Activated CD8-positive, alpha-beta memory T cell treated with anti-CD3 and anti-CD28 coated beads, Interleukin-2, amount 10 ng/mL, durations not matched to agents 7 days and 5 days (primary cell): ENCODE results near the gene EHBP1L1. TPM values are rescaled to one million over a fixed set of nuclear protein-coding genes. Genes with fewer than 3 reads are reported as not detected.
A peak's percentile ranks its signal among the peaks of the same experiment; 100 is the strongest.
"Not testable (repeated sequence)": the region's sequence is repeated elsewhere in the genome, so short reads cannot be mapped to it uniquely, and the experiment has no call there.

Experiments
- ATAC-seq: fragments of 150-1000 bp; cut with Tn5 transposase; one replicate; pipeline ENCODE4 v1.10.0; 2021; ENCODE audit warnings: moderate library complexity
- CTCF ChIA-PET: fragments of 350-600 bp; sonication (Branson Sonifier 250); formaldehyde crosslinking; loops from one replicate; lab custom pipeline; 2021; ENCODE audit warnings: antibody characterized with exemption; lab: Charles Lee
- DNase-seq: peaks from one replicate; pipeline ENCODE4 v3.0.0-alpha.2; 2020
- H3K27ac Mint-ChIP-seq: one replicate; pipeline ENCODE4 v1.8.0; 2021; ENCODE audit warnings: mild to moderate bottlenecking, mixed read lengths
- H3K27me3 Mint-ChIP-seq: one replicate; pipeline ENCODE4 v1.8.0; 2021; ENCODE audit warnings: mixed read lengths
- H3K36me3 Mint-ChIP-seq: one replicate; pipeline ENCODE4 v1.8.0; 2021; ENCODE audit warnings: mild to moderate bottlenecking, mixed read lengths
- H3K4me1 Mint-ChIP-seq: one replicate; pipeline ENCODE4 v1.8.0; 2021; ENCODE audit warnings: mixed read lengths
- H3K4me3 Mint-ChIP-seq: one replicate; pipeline ENCODE4 v1.8.0; 2021; ENCODE audit warnings: mild to moderate bottlenecking, moderate library complexity, mixed read lengths
- H3K9me3 Mint-ChIP-seq: one replicate; pipeline ENCODE4 v1.8.0; 2022; ENCODE audit warnings: low read depth, mixed read lengths
- microRNA-seq: library from miRNA; unstranded; fragments of <30 nt; microRNA quantifications from one replicate; pipeline ENCODE4 v1.2.0, GENCODE V29; 2022
- total RNA-seq, 2 experiments: library from RNA; stranded (reverse); gene quantifications; one replicate each; pipeline ENCODE4 v1.2.3, GENCODE V29; 2021

The EHBP1L1 gene
- total RNA-seq, 2 experiments from 2014 or later, result 138 to 140 TPM

GRCh38 chr11:65636108-65637031 is 60.5 kb downstream of the EHBP1L1 start:
- no peak overlapping the region for H3K4me3 Mint-ChIP-seq
- no peaks in the 10 kb centered on the region for H3K9me3 Mint-ChIP-seq
- no peak for DNase-seq
- no peak for ATAC-seq
- peaks cover 52% of the 10 kb centered on the region for H3K4me1 Mint-ChIP-seq
- peaks cover 23% of the 10 kb centered on the region for H3K36me3 Mint-ChIP-seq
- H3K27me3 Mint-ChIP-seq, result no peaks in the 10 kb centered on the region
- CTCF ChIA-PET, result interaction anchor here (0.7 to 1.3 kb wide), 3 partner anchors 13 to 200 kb away, joined by 3 to 4 read pairs (median 4); no protein-coding TSS in a partner anchor
- H3K27ac Mint-ChIP-seq, result peak overlapping the region; percentile 70

- Mint-ChIP-seq H3K4me3 (peak overlapping the region; percentile 81), H3K27ac (peak overlapping the region; percentile 70), H3K9me3 (no peaks in the 10 kb centered on the region), H3K36me3 (peaks cover 30% of the 10 kb centered on the region), H3K4me1 (peaks cover 59% of the 10 kb centered on the region), H3K27me3 (no peaks in the 10 kb centered on the region)
- no peak for DNase-seq
- CTCF ChIA-PET, result interaction anchor here (0.6 to 8.2 kb wide), 14 partner anchors 11 to 1766 kb away, joined by 3 to 35 read pairs (median 4); partner anchors contain the start of genes FAM89B, KCNK7 and MUS81
- ATAC-seq, result no peak
These were observed 61.2 kb downstream of the EHBP1L1 start for GRCh38 chr11:65637032-65637557.

- CTCF ChIA-PET, result interaction anchor here (0.6 to 8.2 kb wide), 23 partner anchors 12 to 1765 kb away, joined by 3 to 35 read pairs (median 4); partner anchors contain the start of genes CCDC85B, FAM89B, KAT5 and KCNK7
- Mint-ChIP-seq H3K4me3 (peak within 1 kb of the TSS; percentile 81), H3K9me3 (no peaks in the 10 kb centered on the region), H3K27ac (peak within 1 kb of the TSS; percentile 95), H3K36me3 (peaks cover 30% of the 10 kb centered on the region), H3K27me3 (no peaks in the 10 kb centered on the region), H3K4me1 (peaks cover 59% of the 10 kb centered on the region)
- DNase-seq (peak; percentile 76), ATAC-seq (peak; percentile 64)
These were observed 62.1 kb downstream of the EHBP1L1 start, which contains the start of gene SIPA1 for GRCh38 chr11:65637794-65638419. Gene SIPA1 (plus strand): TSS chr11:65638101. CDS start chr11:65640922, 2,821 bp downstream.

DNA sequence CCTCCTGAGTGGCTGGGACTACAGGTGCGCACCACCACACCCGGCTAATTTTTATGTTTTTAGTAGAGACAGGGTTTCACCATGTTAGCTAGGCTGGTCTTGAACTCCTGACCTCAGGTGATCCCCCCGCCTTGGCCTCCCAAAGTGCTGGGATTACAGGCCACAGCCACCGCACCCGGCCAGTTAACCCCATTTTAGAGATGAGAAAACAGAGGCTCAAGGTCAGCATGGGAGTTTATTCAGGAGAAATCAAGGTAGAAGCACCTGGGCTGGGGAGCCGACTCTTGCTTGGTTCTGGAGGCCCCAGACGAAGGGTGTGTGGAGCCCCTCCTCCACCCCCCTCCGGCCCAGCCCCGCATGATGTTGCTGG is 63.4 kb downstream of the EHBP1L1 start:
- H3K9me3 Mint-ChIP-seq, ATAC-seq, H3K27me3 Mint-ChIP-seq, DNase-seq: not testable (repeated sequence)
- CTCF ChIA-PET, result interaction anchor here (0.9 to 8.2 kb wide), 14 partner anchors 13 to 251 kb away, joined by 3 to 35 read pairs (median 6); partner anchors contain the start of genes CCDC85B, FAM89B, KAT5 and KCNK7
- Mint-ChIP-seq H3K4me3 (peak overlapping the region; percentile 81), H3K36me3 (peaks cover 33% of the 10 kb centered on the region), H3K4me1 (peaks cover 56% of the 10 kb centered on the region), H3K27ac (peak overlapping the region; percentile 95)

DNA sequence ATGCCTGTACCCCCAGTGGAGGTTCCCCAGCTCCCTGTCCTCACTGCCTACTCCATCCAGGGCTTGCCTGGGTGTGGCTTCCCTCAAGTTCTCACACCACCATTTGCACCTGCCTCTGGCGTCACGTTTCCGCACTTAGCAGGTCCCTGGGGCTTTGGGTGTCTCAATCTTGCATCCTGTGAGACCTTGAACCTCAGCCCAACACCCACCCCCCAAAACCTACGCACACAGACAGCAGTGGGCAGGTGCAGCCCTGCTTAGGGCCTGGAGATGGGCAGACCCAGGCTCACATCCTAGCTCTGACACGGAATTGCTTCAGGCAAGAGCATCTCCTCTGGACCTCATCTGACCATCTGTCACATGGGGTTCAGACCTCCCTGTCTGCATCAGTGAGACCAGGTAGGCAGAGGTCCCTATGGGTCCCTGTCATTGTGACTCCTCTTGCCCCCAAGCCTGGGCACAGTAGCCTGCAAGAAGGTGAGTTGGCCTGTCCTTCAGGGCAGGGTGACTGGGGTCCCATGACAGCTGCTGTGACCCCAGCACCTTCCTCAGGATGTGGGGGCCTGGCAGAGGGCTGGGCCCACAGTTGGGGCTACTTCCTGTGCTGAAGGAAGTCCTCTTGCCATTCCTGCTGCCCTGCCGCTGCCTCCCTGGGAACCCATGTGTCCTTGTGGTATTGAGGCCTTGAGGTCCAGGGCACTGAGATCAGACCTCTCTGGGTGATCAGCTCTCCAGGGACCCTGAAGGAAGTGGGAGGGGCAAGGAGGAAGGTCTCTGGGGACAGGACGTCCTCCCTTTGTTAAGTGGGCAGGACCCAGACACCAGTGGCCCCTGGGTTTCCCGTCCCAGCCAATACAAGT is 64.0 kb downstream of the EHBP1L1 start:
- H3K27me3 Mint-ChIP-seq, result no peaks in the 10 kb centered on the region
- CTCF ChIA-PET, result interaction anchor here (0.9 to 8.2 kb wide), 13 partner anchors 9 to 250 kb away, joined by 3 to 35 read pairs (median 6); partner anchors contain the start of genes CCDC85B, FAM89B, KAT5 and MAP3K11
- H3K36me3 Mint-ChIP-seq, result peaks cover 33% of the 10 kb centered on the region
- H3K27ac Mint-ChIP-seq, result peak overlapping the region; percentile 95
- H3K9me3 Mint-ChIP-seq, result no peaks in the 10 kb centered on the region
- peaks cover 50% of the 10 kb centered on the region for H3K4me1 Mint-ChIP-seq
- DNase-seq, result peak; percentile 88
- peak; percentile 34 for ATAC-seq
- H3K4me3 Mint-ChIP-seq, result peak overlapping the region; percentile 81

DNA sequence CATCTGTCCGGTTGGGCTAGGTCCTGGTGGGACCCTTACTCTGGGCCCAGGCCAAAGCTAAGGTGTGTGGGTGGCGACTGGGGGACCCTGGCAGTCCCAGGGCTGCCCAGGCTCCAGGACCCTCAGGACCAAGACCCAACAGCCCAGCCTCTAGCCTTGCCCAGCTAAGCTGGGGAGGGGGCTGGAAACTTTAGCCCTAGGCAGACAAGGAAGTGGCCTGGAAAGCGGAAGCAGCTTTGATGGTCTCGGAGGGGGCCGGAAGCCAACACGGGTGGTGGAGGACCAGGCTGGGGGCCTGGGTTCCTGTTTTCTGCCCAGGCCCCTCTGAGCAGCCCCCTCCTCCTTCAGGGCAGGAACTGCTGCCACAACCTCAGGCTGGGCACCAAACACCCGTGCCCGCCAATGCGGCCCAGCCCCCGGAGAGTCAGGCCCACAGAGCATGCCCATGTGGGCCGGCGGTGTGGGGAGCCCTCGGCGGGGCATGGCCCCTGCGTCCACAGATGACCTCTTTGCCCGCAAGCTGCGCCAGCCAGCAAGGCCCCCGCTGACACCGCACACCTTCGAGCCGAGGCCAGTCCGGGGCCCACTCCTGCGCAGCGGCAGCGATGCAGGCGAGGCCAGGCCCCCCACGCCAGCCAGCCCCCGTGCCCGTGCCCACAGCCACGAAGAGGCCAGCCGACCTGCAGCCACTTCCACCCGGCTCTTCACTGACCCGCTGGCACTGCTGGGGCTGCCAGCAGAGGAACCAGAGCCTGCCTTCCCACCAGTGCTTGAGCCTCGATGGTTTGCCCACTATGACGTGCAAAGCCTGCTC is 64.8 kb downstream of the EHBP1L1 start:
- DNase-seq (peak; percentile 77), ATAC-seq (peak; percentile 10)
- peak overlapping the region; percentile 95 for H3K27ac Mint-ChIP-seq
- H3K4me3 Mint-ChIP-seq, result peak overlapping the region; percentile 81
- no peaks in the 10 kb centered on the region for H3K9me3 Mint-ChIP-seq
- H3K27me3 Mint-ChIP-seq, result no peaks in the 10 kb centered on the region
- CTCF ChIA-PET, result interaction anchor here (0.6 to 8.2 kb wide), 6 partner anchors 8 to 348 kb away, joined by 3 to 35 read pairs (median 4); no protein-coding TSS in a partner anchor
- peaks cover 32% of the 10 kb centered on the region for H3K36me3 Mint-ChIP-seq
- peaks cover 46% of the 10 kb centered on the region for H3K4me1 Mint-ChIP-seq

- CTCF ChIA-PET, result interaction anchor here (0.5 to 8.2 kb wide), 5 partner anchors 11 to 347 kb away, joined by 3 to 35 read pairs (median 4); no protein-coding TSS in a partner anchor
- ATAC-seq, result no peak
- H3K4me3 Mint-ChIP-seq, result peak overlapping the region; percentile 81
- no peaks in the 10 kb centered on the region for H3K9me3 Mint-ChIP-seq
- no peaks in the 10 kb centered on the region for H3K27me3 Mint-ChIP-seq
- H3K36me3 Mint-ChIP-seq, result peaks cover 36% of the 10 kb centered on the region
- peaks cover 46% of the 10 kb centered on the region for H3K4me1 Mint-ChIP-seq
- no peak for DNase-seq
- peak overlapping the region; percentile 81 for H3K27ac Mint-ChIP-seq
These were observed 65.6 kb downstream of the EHBP1L1 start for GRCh38 chr11:65641297-65642013.

Small RNA genes within 50 kb of the gene (microRNA-seq; reads per million reads assigned to microRNA genes)
- gene MIR4690, result not detected

Other genes starting within 250 kb of the EHBP1L1 start
- 10 to 100 TPM; 81.4 to 87.2 TPM for gene DPF2, start 242.2 kb upstream of the EHBP1L1 start, total RNA-seq
- gene TIGD3, start 221.3 kb upstream of the EHBP1L1 start, total RNA-seq, result 1 to 10 TPM; 1.1 TPM
- gene SLC25A45, start 193.4 kb upstream of the EHBP1L1 start, total RNA-seq, result 10 to 100 TPM; 19.4 to 25.1 TPM
- 10 to 100 TPM; 52.0 to 56.7 TPM for gene FRMD8, start 189.4 kb upstream of the EHBP1L1 start, total RNA-seq
- gene NEAT1, start 153.3 kb upstream of the EHBP1L1 start, total RNA-seq, result 100 to 1,000 TPM; 525 to 618 TPM
- gene MALAT1, start 77.0 kb upstream of the EHBP1L1 start, total RNA-seq, result 1,000 to 10,000 TPM; 4,026 to 5,234 TPM
- 10 to 100 TPM; 68.0 to 76.7 TPM for gene SCYL1, start 51.0 kb upstream of the EHBP1L1 start, total RNA-seq
- 10 to 100 TPM; 46.2 to 46.8 TPM for gene LTBP3, start 17.7 kb upstream of the EHBP1L1 start, total RNA-seq
- 10 to 100 TPM; 42.1 to 45.5 TPM for gene ZNRD2, start 5.6 kb upstream of the EHBP1L1 start, total RNA-seq
- gene FAM89B, start 3.5 kb upstream of the EHBP1L1 start, total RNA-seq, result 10 to 100 TPM; 36.6 to 54.2 TPM
- 1 to 10 TPM in 1 of 2 experiments, under 1 TPM in 1; 0.80 to 1.1 TPM for gene KCNK7, start 19.7 kb downstream of the EHBP1L1 start, total RNA-seq
- gene MAP3K11, start 38.2 kb downstream of the EHBP1L1 start, total RNA-seq, result 10 to 100 TPM; 71.0 to 73.3 TPM
- gene PCNX3, start 39.7 kb downstream of the EHBP1L1 start, total RNA-seq, result 10 to 100 TPM; 54.9 to 57.1 TPM
- 100 to 1,000 TPM; 188 to 267 TPM for gene SIPA1, start 62.0 kb downstream of the EHBP1L1 start, total RNA-seq
- gene RELA, start 86.9 kb downstream of the EHBP1L1 start, total RNA-seq, result 10 to 100 TPM; 81.3 to 82.0 TPM
- gene KAT5, start 136.2 kb downstream of the EHBP1L1 start, total RNA-seq, result 10 to 100 TPM; 62.0 to 69.8 TPM
- gene RNASEH2C, start 144.7 kb downstream of the EHBP1L1 start, total RNA-seq, result 100 to 1,000 TPM in 1 of 2 experiments, 10 to 100 TPM in 1; 90.5 to 109 TPM
- gene AP5B1, start 204.9 kb downstream of the EHBP1L1 start, total RNA-seq, result 10 to 100 TPM; 25.0 to 25.8 TPM
- not detected for gene OVOL1, start 211.0 kb downstream of the EHBP1L1 start, total RNA-seq